ENCODE measurements around the gene MPG.

Gene MPG

GRCh38 chr16:101586-101985, 23.6 kb downstream of the MPG start:
- no peak for TF ChIP-seq CTCF (IDR thresholded peaks at IDR 0.05; ENCODE audit: extremely low read depth, missing control alignments)
- DNase-seq (ENCODE audit: low spot score): no peak

GRCh38 chr16:102060-102855, 24.2 kb downstream of the MPG start:
- DNase-seq (ENCODE audit: low spot score): no peak
- no peak for TF ChIP-seq CTCF (IDR thresholded peaks at IDR 0.05; ENCODE audit: extremely low read depth, missing control alignments)

- TF ChIP-seq CTCF (IDR thresholded peaks at IDR 0.05; ENCODE audit: extremely low read depth, missing control alignments): no peak
- DNase-seq (ENCODE audit: low spot score): no peak
These were observed 26.3 kb downstream of the MPG start for GRCh38 chr16:104355-104754.

- no peak for DNase-seq (ENCODE audit: low spot score)
- no peak for TF ChIP-seq CTCF (IDR thresholded peaks at IDR 0.05; ENCODE audit: extremely low read depth, missing control alignments)
These were observed 26.9 kb downstream of the MPG start for GRCh38 chr16:104928-105327.

GRCh38 chr16:105521-105920, 27.5 kb downstream of the MPG start:
- no peak for DNase-seq (ENCODE audit: low spot score)
- no peak for TF ChIP-seq CTCF (IDR thresholded peaks at IDR 0.05; ENCODE audit: extremely low read depth, missing control alignments)

GRCh38 chr16:106623-107324, 28.7 kb downstream of the MPG start:
- peak; percentile 68 for TF ChIP-seq CTCF (IDR thresholded peaks at IDR 0.05; ENCODE audit: extremely low read depth, missing control alignments)
- DNase-seq (ENCODE audit: low spot score): peak; percentile 79

- no peak for DNase-seq (ENCODE audit: low spot score)
- no peak for TF ChIP-seq CTCF (IDR thresholded peaks at IDR 0.05; ENCODE audit: extremely low read depth, missing control alignments)
These were observed 34.3 kb downstream of the MPG start for GRCh38 chr16:112153-112840.
